GM12875 (cell line): ENCODE results near the gene C19orf25.
A peak's percentile ranks its signal among the peaks of the same experiment; 100 is the strongest.

Experiments
- H3K4me3 ChIP-seq: one replicate; pipeline ENCODE4 v1.5.1; 2011; ENCODE audit warnings: low read depth, low read length, control low read depth
- CTCF ChIP-seq: IDR thresholded peaks from 2 replicates; pipeline ENCODE4 v1.5.1; 2011; ENCODE audit warnings: low read depth, mild to moderate bottlenecking, control low read depth, inconsistent platforms, low read length, moderate library complexity, borderline replicate concordance; ENCODE audit not compliant: insufficient read depth

The C19orf25 gene

GRCh38 chr19:1478934-1479707 lies at the start of gene C19orf25:
C19orf25 (minus strand) TSS chr19:1479215; CDS start chr19:1478903, 312 bp downstream.
- peak within 1 kb of the TSS; percentile 89 for H3K4me3 ChIP-seq
- no peak for TF ChIP-seq CTCF

GRCh38 chr19:1527650-1528309 lies 48.8 kb upstream of the C19orf25 start:
- H3K4me3 ChIP-seq = no peak overlapping the region
- TF ChIP-seq CTCF = no peak

DNA sequence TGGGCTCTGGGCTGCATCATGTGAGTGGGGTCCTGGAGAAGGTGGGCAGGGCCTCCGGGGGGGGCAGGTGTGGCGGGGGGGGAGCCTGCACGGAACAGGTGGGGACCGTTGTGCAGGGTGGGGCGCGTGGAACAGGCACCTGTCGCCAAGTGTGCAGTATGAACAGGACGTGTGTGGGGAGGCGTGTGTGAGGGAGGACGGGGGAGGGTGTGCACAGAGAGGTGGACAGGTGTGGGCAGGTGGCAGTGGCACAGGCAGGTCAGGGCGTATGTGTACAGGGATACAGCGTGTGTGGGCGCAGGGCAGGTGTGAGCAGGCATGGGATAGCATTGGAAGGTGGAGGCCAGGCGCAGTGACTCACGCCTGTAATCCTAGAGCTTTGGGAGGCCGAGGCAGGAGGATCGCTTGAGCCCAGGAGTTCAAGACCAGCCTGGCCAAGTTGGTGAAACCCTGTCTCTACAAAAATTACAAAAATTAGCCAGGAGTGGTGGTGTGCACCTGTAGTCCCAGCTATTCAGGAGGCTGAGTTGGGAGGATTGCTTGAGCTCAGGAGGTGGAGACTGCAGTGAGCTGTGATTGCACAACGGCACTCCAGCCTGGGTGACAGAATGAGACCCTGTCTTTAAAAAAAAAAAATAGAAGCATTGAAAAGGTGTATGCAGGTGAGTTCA lies 48.1 kb upstream of the C19orf25 start:
- H3K4me3 ChIP-seq = no peak overlapping the region
- TF ChIP-seq CTCF = no peak

- TF ChIP-seq CTCF = no peak
- H3K4me3 ChIP-seq = no peak overlapping the region
Observed at GRCh38 chr19:1526066-1526778, 47.2 kb upstream of the C19orf25 start.

GRCh38 chr19:1525343-1525742 lies 46.3 kb upstream of the C19orf25 start:
- no peak overlapping the region for H3K4me3 ChIP-seq
- TF ChIP-seq CTCF = no peak

GRCh38 chr19:1524972-1525325 lies 45.9 kb upstream of the C19orf25 start:
- no peak for TF ChIP-seq CTCF
- H3K4me3 ChIP-seq = no peak overlapping the region
